KMS-11 (cell line): Measurements from ENCODE around the gene TIMP1.

Experiments
- H2AFZ ChIP-seq: fragments of 200-600 bp; sonication (generic); 2 replicates; pipeline ENCODE4 v1.6.1; 2016; ENCODE audit warnings: antibody characterized with exemption, mixed run types, low read depth
- H3K27ac ChIP-seq: fragments of 200-600 bp; sonication (generic); 2 replicates; pipeline ENCODE4 v1.6.1; 2016; ENCODE audit warnings: mild to moderate bottlenecking, mixed run types
- H3K27me3 ChIP-seq: fragments of 200-600 bp; sonication (generic); 2 replicates; pipeline ENCODE4 v1.6.1; 2017; ENCODE audit warnings: mild to moderate bottlenecking, low read depth, mixed run types, moderate library complexity; ENCODE audit not compliant: insufficient read depth
- H3K36me3 ChIP-seq: fragments of 200-600 bp; sonication (generic); 2 replicates; pipeline ENCODE4 v1.6.1; 2017; ENCODE audit warnings: mild to moderate bottlenecking, mixed run types; ENCODE audit not compliant: insufficient read depth
- H3K4me1 ChIP-seq: fragments of 200-600 bp; sonication (generic); 2 replicates; pipeline ENCODE4 v1.6.1; 2016; ENCODE audit warnings: mild to moderate bottlenecking, low read depth, mixed run types; ENCODE audit not compliant: poor library complexity, severe bottlenecking
- H3K4me2 ChIP-seq: fragments of 200-600 bp; sonication (generic); 2 replicates; pipeline ENCODE4 v1.7.0; 2016; ENCODE audit warnings: mild to moderate bottlenecking, mixed run types
- H3K4me3 ChIP-seq: fragments of 200-600 bp; sonication (generic); IDR thresholded peaks from 2 replicates; pipeline ENCODE4 v1.6.1; 2017; ENCODE audit warnings: low read depth, low read length, mixed read lengths; ENCODE audit not compliant: insufficient read depth
- H3K79me2 ChIP-seq: fragments of 200-600 bp; sonication (generic); 2 replicates; pipeline ENCODE4 v1.6.1; 2016; ENCODE audit warnings: low read depth, mixed run types; ENCODE audit not compliant: insufficient read depth
- H3K9ac ChIP-seq: fragments of 200-600 bp; sonication (generic); 2 replicates; pipeline ENCODE4 v1.6.1; 2016; ENCODE audit warnings: mild to moderate bottlenecking, mixed run types
- H4K20me1 ChIP-seq: fragments of 200-600 bp; sonication (generic); 2 replicates; pipeline ENCODE4 v1.6.1; 2016; ENCODE audit warnings: mild to moderate bottlenecking, mixed run types; ENCODE audit not compliant: insufficient read depth
- TF ChIP-seq, protein P1 (sequence below): fragments of 200-600 bp; sonication (generic); conservative IDR thresholded peaks from 2 replicates; pipeline ENCODE4 v1.6.1; 2017; ENCODE audit warnings: low read depth, mild to moderate bottlenecking, antibody characterized with exemption, low read length, moderate library complexity, mixed read lengths

Gene TIMP1

DNA sequence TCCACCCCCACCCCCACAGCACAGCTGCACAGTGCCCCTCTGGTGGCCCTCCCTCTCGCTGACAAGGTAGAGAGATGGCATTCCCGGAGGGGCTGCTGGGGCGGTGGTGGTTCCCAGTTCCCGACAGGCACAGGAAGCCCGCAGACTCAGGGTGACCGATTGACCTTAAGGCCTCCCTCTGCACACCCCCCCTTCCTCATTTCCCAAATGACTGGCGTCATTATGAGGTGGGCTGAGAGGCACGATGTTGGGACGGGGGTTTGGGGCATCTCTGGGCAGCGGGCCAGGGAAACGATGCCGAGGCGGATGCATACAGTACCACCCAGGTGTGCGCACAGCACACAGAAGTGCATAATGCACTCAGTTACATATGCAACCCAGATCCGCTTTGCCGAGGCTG is 3.5 kb upstream of the TIMP1 start:
- H4K20me1 ChIP-seq: no peaks in the 10 kb centered on the region
- TF ChIP-seq, protein P1, sequence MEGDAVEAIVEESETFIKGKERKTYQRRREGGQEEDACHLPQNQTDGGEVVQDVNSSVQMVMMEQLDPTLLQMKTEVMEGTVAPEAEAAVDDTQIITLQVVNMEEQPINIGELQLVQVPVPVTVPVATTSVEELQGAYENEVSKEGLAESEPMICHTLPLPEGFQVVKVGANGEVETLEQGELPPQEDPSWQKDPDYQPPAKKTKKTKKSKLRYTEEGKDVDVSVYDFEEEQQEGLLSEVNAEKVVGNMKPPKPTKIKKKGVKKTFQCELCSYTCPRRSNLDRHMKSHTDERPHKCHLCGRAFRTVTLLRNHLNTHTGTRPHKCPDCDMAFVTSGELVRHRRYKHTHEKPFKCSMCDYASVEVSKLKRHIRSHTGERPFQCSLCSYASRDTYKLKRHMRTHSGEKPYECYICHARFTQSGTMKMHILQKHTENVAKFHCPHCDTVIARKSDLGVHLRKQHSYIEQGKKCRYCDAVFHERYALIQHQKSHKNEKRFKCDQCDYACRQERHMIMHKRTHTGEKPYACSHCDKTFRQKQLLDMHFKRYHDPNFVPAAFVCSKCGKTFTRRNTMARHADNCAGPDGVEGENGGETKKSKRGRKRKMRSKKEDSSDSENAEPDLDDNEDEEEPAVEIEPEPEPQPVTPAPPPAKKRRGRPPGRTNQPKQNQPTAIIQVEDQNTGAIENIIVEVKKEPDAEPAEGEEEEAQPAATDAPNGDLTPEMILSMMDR: no peak
- H3K79me2 ChIP-seq: no peaks in the 10 kb centered on the region
- H3K4me3 ChIP-seq: no peak overlapping the region
- H3K9ac ChIP-seq: no peak overlapping the region
- no peaks in the 10 kb centered on the region for H3K36me3 ChIP-seq
- no peak overlapping the region for H3K4me2 ChIP-seq
- no peak overlapping the region for H3K27ac ChIP-seq
- H2AFZ ChIP-seq: no peak overlapping the region
- no peaks in the 10 kb centered on the region for H3K27me3 ChIP-seq
- no peaks in the 10 kb centered on the region for H3K4me1 ChIP-seq

DNA sequence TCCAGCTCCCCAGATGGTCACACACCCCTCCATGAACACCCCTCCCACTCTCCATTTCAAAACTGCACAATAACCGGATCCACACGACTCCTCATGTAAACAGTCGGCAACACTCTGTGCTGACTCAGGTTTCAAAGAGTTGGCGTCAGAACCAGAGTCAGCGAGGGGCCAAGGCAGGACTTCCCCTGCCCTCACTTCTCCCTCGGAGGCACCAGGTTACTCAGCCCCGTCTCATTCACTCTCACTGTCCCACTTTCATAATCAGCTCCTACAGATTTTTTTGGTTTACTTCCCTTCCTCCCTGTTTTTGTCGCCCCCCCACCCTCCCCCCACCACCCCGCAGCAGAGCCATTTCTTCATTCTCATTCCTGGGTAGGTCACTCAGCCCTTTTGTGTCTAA is 2.7 kb upstream of the TIMP1 start:
- Histone ChIP-seq H3K36me3 (no peaks in the 10 kb centered on the region), H3K4me2 (no peak overlapping the region), H3K4me3 (no peak overlapping the region), H3K79me2 (no peaks in the 10 kb centered on the region), H3K4me1 (no peaks in the 10 kb centered on the region), H3K27me3 (no peaks in the 10 kb centered on the region), H4K20me1 (no peaks in the 10 kb centered on the region), H2AFZ (no peak overlapping the region), H3K27ac (no peak overlapping the region), H3K9ac (no peak overlapping the region)
- TF ChIP-seq, protein P1: no peak

GRCh38 chrX:47583240-47583861 is 1.1 kb downstream of the TIMP1 start:
- TF ChIP-seq, protein P1: no peak
- Histone ChIP-seq H3K79me2 (no peaks in the 10 kb centered on the region), H4K20me1 (no peaks in the 10 kb centered on the region), H3K9ac (no peak overlapping the region), H2AFZ (no peak overlapping the region), H3K4me1 (no peaks in the 10 kb centered on the region), H3K27me3 (no peaks in the 10 kb centered on the region), H3K27ac (no peak overlapping the region), H3K4me3 (no peak overlapping the region), H3K36me3 (no peaks in the 10 kb centered on the region), H3K4me2 (no peak overlapping the region)

- H3K27ac ChIP-seq: no peak overlapping the region
- H3K4me1 ChIP-seq: no peaks in the 10 kb centered on the region
- H3K27me3 ChIP-seq: no peaks in the 10 kb centered on the region
- H4K20me1 ChIP-seq: no peaks in the 10 kb centered on the region
- H3K36me3 ChIP-seq: no peaks in the 10 kb centered on the region
- no peak overlapping the region for H3K9ac ChIP-seq
- no peaks in the 10 kb centered on the region for H3K79me2 ChIP-seq
- H3K4me3 ChIP-seq: no peak overlapping the region
- no peak overlapping the region for H3K4me2 ChIP-seq
- TF ChIP-seq, protein P1: no peak
- H2AFZ ChIP-seq: no peak overlapping the region
Measured at GRCh38 chrX:47584714-47585113, 2.5 kb downstream of the TIMP1 start.
